Measurements from ENCODE around the gene HEXD.
A peak's percentile ranks its signal among the peaks of the same experiment; 100 is the strongest.

The HEXD gene

GRCh38 chr17:82458179-82458884 is 40.2 kb downstream of the HEXD start, which contains the start of gene NARF:
Gene NARF (plus strand): TSS chr17:82458741. CDS start chr17:82458804, 63 bp downstream.
- TF ChIP-seq TCF12 (IDR thresholded peaks at IDR 0.05; ENCODE audit: low read depth) (peak; percentile 61), USF1 (IDR thresholded peaks at IDR 0.05) (no peak), YY1 (IDR thresholded peaks at IDR 0.05; ENCODE audit: low read depth) (peak; percentile 92), TAF1 (IDR thresholded peaks at IDR 0.05; ENCODE audit: low read depth) (peak; percentile 85), ZBTB7A (IDR thresholded peaks at IDR 0.05; ENCODE audit: low read depth) (no peak), NFIC (IDR thresholded peaks at IDR 0.05) (no peak; the same call in 1 of the 2 replicates), MAX (IDR thresholded peaks at IDR 0.05) (peak; percentile 57), REST (IDR thresholded peaks at IDR 0.05; ENCODE audit: low read depth) (0 out of 2 replicates have a peak, but pooled peaks have one; percentile 6), EP300 (IDR thresholded peaks at IDR 0.05; ENCODE audit: borderline replicate concordance) (peak; percentile 47; the same call in 1 of the 2 replicates)

- no peak for TF ChIP-seq NFIC (IDR thresholded peaks at IDR 0.05)
- TF ChIP-seq EGR1 (IDR thresholded peaks at IDR 0.05) = no peak
- no peak for TF ChIP-seq REST (IDR thresholded peaks at IDR 0.05; ENCODE audit: low read depth)
- no peak for TF ChIP-seq ZBTB7A (IDR thresholded peaks at IDR 0.05; ENCODE audit: low read depth)
- no peak for TF ChIP-seq YY1 (IDR thresholded peaks at IDR 0.05; ENCODE audit: low read depth)
- no peak for TF ChIP-seq TAF1 (IDR thresholded peaks at IDR 0.05; ENCODE audit: low read depth)
- TF ChIP-seq TEAD4 (IDR thresholded peaks at IDR 0.05) = no peak
- TF ChIP-seq CEBPB (IDR thresholded peaks at IDR 0.05) = no peak
- no peak for TF ChIP-seq CREB1 (IDR thresholded peaks at IDR 0.05; ENCODE audit: low read depth)
Measured at GRCh38 chr17:82458885-82459424, 40.8 kb downstream of the HEXD start.

- TF ChIP-seq RAD21 (IDR thresholded peaks at IDR 0.05; ENCODE audit: low read depth) (no peak), TEAD4 (IDR thresholded peaks at IDR 0.05) (no peak), CREB1 (IDR thresholded peaks at IDR 0.05; ENCODE audit: low read depth) (no peak), ZBTB7A (IDR thresholded peaks at IDR 0.05; ENCODE audit: low read depth) (no peak), FOXM1 (IDR thresholded peaks at IDR 0.05; ENCODE audit: borderline replicate concordance, low read depth) (no peak), EP300 (IDR thresholded peaks at IDR 0.05; ENCODE audit: borderline replicate concordance) (no peak)
Measured at GRCh38 chr17:82461827-82462524, 43.8 kb downstream of the HEXD start.

- TF ChIP-seq RAD21 (IDR thresholded peaks at IDR 0.05; ENCODE audit: low read depth) = no peak
- TF ChIP-seq REST (IDR thresholded peaks at IDR 0.05; ENCODE audit: low read depth) = no peak
- TF ChIP-seq EP300 (IDR thresholded peaks at IDR 0.05; ENCODE audit: borderline replicate concordance) = no peak
- no peak for TF ChIP-seq CEBPB (IDR thresholded peaks at IDR 0.05)
Measured at GRCh38 chr17:82463391-82463790, 45.2 kb downstream of the HEXD start.
